NCI-H128 (cell line): ENCODE data around the gene NR0B2.
"Not testable (repeated sequence)": the region's sequence is repeated elsewhere in the genome, so short reads cannot be mapped to it uniquely, and the experiment has no call there.

Experiments used
- DNase-seq: peaks from one replicate; lab custom pipeline; 2025; ENCODE audit not compliant: unreplicated experiment; lab: John Stamatoyannopoulos, UW

The NR0B2 gene

DNA sequence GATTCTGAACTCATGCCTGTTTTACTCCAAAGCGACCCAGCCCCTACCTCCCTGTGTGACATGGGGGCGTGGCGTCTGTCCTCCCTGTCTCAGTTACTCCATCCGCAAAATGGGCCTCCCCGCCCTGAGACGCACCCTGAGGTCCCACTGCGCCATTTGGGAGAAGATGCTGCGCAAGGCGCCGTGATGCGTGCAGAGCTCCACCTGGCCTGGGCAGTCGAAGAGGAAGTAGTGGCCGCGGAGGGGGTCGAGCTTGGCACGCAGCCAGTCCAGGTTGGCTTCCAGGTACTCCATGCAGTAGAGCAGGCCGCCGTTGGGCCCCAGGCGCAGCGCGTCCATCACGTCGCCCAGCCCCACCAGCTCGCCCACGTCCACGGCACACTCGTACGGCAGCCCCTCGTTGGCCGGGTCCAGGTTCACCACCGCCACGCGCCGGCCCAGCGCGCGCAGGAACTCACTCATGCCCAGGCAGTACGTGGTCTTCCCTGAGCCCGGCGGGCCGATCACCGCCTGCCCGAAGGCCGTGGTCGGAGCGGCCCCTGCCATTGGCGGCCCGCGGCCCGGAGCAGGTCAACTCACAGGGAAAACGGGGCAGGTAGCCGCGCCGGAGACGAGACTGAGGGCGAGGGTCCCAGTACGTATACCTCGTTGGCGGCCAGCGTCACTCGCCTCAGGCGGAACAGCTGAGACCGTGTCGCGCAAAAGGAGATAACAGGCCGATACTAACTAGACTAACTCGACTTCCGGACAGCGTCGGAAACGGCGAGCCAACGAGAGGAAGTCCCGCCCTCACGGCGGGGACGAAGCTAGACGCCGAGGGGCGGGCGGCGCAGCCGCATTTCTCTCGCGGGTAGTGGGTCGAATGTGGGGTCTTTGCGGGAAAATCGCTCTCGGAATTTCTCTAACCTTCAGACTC, 24.0 kb downstream of the NR0B2 start, which contains the start of gene GPN2:
Gene GPN2 (minus strand): TSS at position 733 of the 916 bp plus-strand sequence. CDS start 187 bp downstream, at position 546.
- DNase-seq, result peak; percentile 65

DNA sequence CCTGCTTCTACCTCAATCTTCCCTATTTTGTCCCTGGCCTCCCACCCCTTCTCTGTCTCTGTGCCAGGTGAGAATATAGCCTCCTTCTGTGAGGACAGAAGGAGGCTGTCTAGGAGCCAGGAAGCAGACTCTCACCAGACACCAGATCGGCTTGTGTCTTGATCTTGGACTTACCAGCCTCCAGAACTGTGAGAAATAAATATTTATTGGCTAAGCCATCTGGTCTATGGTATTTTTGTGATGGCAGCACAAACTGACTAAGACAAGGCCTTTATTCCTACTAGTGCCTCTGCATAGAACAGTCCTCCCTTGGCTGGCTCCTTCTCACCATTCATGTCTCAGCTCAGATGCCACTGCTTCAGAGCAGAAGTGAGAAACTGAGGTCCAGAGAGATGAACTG, 25.5 kb downstream of the NR0B2 start:
- DNase-seq, result no peak

DNA sequence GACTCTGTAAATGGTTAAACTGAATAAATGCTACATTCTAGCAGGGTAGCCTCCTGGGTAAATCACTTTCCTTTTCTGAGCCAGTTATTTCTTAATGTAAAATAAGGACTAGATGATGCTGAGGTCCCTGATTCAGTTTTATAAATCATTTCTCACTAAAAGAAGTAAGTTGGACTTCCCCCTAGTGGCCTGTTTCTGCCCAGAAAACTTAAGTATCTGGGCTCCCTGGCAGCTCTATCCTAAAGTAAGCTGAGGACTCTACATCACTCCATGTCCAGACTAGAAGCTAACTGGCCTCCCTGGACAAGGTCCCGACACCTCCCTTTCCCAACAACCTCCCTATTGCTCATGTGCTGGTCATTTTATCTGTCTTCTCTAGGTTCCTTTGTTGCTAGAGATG, 26.6 kb downstream of the NR0B2 start:
- DNase-seq, result no peak

GRCh38 chr1:26882696-26883463, 30.9 kb downstream of the NR0B2 start:
- no peak for DNase-seq

DNA sequence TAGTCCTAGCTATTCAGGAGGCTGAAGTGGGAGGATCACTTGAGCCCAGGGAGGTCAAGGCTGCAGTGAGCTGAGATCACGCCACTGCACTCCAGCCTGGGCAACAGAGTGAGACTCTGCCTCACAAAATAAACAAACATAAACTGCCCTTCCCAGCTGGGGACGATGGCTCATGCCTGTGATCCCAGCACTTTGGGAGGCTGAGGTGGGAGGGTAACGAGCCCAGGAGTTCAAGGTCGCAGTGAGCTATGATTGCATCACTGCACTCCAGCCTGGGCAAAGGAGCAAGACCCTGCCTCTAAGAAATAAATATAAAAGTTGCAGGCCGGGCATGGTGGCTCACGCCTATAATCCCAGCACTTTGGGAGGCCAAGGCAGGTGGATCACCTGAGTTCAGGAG, 32.2 kb downstream of the NR0B2 start:
- DNase-seq, result not testable (repeated sequence)

- DNase-seq, result no peak
These were observed 34.0 kb downstream of the NR0B2 start for GRCh38 chr1:26879793-26880192.

DNA sequence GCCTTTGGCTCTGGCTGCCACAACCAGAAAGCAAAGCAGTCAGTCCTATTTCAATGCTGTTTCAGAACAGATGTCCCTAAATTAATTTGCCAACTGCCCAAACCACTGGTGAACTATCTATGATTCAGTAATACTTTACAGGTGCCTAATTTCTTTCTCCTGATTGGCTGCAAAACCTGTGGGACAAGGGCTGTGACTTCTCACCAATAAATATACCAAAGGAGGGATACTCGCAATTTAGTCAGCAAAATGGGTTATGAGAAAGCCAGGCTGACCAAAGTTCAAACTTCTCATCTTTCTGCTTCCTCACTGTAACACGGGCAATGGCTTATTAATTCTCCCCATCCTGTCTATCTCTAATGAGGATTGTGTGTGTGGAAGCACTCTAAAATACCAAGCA, 36.4 kb downstream of the NR0B2 start:
- DNase-seq, result no peak

GRCh38 chr1:26874896-26875295, 38.9 kb downstream of the NR0B2 start:
- no peak for DNase-seq

- not testable (repeated sequence) for DNase-seq
These were observed 40.7 kb downstream of the NR0B2 start for GRCh38 chr1:26873097-26873496.

DNA sequence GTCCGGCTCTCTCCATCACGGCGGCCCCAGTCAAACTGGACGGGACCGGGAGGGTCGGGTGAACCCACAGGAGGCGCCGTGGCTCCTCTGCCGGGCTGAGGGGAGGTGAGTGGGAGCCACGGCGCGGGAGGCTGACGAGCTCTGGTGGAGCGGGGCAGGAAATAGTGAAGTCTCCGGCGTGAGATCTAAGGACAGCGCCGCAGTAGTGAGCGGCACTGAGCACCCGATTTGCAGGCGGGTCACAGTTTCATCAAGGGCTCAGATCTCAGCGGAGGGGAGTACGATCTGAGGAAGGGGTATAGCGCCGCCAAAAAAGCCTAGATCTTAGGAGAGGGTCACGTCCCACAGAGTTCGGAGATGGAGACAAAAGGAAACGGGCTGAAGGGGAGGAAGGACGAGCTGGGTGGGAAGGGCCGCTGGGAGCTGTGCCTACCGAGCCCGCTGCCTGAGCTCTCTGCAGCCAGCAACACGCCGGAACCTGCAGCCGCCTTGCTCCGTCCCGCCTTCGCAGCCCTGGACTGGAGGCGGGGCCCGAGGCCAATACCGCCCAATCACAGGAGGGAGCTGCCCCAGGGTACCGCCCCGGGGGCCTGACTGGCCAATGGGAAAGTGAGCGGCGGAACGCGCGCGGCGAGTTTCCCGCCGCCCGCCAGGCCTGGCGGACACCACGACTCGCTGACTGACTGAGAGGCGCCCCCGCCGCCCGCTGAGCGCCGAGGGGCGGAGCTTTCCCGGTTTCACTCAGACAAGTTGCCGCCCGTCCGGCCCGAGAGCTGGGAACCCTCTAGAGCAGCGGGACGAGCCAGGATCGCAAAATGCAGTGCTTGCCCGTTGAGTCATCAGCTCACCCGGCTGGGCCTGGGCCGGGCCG, 48.9 kb downstream of the NR0B2 start:
- peak; percentile 99 for DNase-seq

GRCh38 chr1:26863685-26864077, 50.1 kb downstream of the NR0B2 start:
- DNase-seq, result no peak

GRCh38 chr1:26862781-26863684, 50.7 kb downstream of the NR0B2 start, which contains the start of gene SFN:
TSS of gene SFN (plus strand) at chr1:26863149. CDS start at chr1:26863213, 64 bp downstream.
- peak; percentile 12 for DNase-seq

DNA sequence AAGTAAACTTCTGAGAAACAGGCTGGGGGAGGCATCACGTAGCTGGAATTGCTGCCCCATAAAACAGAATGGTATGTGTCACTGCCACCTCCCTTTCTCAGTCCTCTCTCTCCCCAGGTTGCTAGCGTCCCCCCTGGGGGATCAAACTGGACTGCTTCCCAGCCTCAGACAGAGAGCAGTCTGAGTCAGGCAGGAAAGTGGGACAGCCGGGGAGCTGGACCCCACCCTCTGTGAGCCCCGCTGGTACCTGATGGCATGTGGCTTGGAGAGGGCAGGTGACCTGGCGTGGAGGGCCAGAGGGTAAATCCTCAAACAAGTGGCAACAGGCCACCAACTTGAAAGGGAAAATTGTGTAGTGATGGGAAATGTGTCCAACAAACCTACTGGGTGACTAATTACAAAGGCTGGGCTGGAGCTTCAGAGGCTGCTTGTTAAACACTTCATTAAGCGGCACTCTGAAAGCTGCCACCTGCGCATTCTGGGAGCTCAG, 51.8 kb downstream of the NR0B2 start:
- DNase-seq, result no peak
